Measurements from ENCODE around the gene OR10A5.

DNA sequence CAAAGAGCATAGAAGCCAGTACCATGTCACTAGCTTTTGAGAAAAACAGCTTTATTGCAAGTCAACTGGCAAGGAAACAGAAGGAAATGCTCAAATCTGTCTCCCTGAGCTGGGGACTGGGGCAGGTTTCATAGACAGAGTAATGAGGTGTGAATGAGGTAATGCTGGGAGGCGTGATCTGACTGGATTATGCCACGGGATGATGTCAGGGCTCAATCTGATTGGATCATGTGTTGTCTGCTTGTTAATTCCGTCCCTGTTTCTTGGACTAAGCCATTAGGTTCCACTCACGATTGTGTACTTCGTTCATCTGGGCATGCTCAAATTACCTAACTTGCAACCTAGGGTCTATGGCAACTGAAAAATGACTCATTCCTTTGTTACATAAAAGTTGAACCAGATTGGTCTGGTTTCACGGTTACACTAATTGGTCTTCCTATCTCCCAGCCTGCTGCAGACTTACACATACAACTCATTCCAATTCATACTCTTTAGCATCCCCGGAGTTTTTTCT lies 20.2 kb upstream of the OR10A5 start:
- TF ChIP-seq CTCF (IDR thresholded peaks at IDR 0.05) (no peak), POLR2A (IDR thresholded peaks at IDR 0.05) (no peak)
